Thyroid gland (tissue), 4 donors: Measurements from ENCODE around the gene SACM1L.

Experiments
- POLR2A ChIP-seq, 2 donors: fragments of 450-650 bp; IDR thresholded peaks; one replicate each; pipeline ENCODE4 v1.6.1; 2017; ENCODE audit warnings: antibody characterized with exemption in 2 of 2, mild to moderate bottlenecking in 2 of 2, moderate library complexity in 1 of 2
- TF ChIP-seq, protein P1 (sequence below), 6 experiments: fragments of 200-600 bp in 3 of 6; fragments of 450-650 bp in 3 of 6; sonication (generic) in 3 of 6; IDR thresholded peaks; one replicate each; pipeline ENCODE4 v1.5.1; 2016 to 2019; ENCODE audit warnings: antibody characterized with exemption in 6 of 6, mild to moderate bottlenecking in 2 of 6, inconsistent platforms in 1 of 6, moderate library complexity in 1 of 6

- TF ChIP-seq, protein P1, sequence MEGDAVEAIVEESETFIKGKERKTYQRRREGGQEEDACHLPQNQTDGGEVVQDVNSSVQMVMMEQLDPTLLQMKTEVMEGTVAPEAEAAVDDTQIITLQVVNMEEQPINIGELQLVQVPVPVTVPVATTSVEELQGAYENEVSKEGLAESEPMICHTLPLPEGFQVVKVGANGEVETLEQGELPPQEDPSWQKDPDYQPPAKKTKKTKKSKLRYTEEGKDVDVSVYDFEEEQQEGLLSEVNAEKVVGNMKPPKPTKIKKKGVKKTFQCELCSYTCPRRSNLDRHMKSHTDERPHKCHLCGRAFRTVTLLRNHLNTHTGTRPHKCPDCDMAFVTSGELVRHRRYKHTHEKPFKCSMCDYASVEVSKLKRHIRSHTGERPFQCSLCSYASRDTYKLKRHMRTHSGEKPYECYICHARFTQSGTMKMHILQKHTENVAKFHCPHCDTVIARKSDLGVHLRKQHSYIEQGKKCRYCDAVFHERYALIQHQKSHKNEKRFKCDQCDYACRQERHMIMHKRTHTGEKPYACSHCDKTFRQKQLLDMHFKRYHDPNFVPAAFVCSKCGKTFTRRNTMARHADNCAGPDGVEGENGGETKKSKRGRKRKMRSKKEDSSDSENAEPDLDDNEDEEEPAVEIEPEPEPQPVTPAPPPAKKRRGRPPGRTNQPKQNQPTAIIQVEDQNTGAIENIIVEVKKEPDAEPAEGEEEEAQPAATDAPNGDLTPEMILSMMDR (IDR thresholded peaks at IDR 0.05): no peak
- no peak for TF ChIP-seq POLR2A (IDR thresholded peaks at IDR 0.05)
Observed at GRCh38 chr3:45775571-45776300, 86.5 kb downstream of the SACM1L start.
